Transverse colon (tissue), 4 donors: ENCODE measurements around the gene CSF1R. TPM values are rescaled to one million over a fixed set of nuclear protein-coding genes. Genes with fewer than 3 reads are reported as not detected.

Source experiments
- DNase-seq: peaks from one replicate; pipeline ENCODE4 v3.0.0-alpha.2; 2019
- H3K27ac ChIP-seq, 4 donors: fragments of 200-600 bp; sonication (generic); 2 replicates each; pipeline ENCODE4 v1.5.1; 2016 to 2018; ENCODE audit warnings: inconsistent platforms in 4 of 4
- H3K27me3 ChIP-seq: fragments of 200-600 bp; sonication (generic); 2 replicates; pipeline ENCODE4 v1.5.1; 2017; ENCODE audit warnings: inconsistent platforms
- H3K36me3 ChIP-seq, 4 donors: fragments of 200-600 bp; sonication (generic); 2 replicates each; pipeline ENCODE4 v1.5.1; 2017 to 2019; ENCODE audit warnings: inconsistent platforms in 4 of 4
- H3K4me1 ChIP-seq, 4 donors: fragments of 200-600 bp; sonication (generic); 2 replicates each; pipeline ENCODE4 v1.5.1; 2017 to 2020; ENCODE audit warnings: inconsistent platforms in 4 of 4
- H3K4me3 ChIP-seq, 4 donors: fragments of 200-600 bp; sonication (generic); 1 replicate in 1 of 4; 2 replicates in 3 of 4; pipeline versions ENCODE4 v1.5.1 to v1.6.1; 2017 to 2019; ENCODE audit warnings: inconsistent platforms in 4 of 4
- H3K9me3 ChIP-seq, 2 donors: fragments of 200-600 bp; sonication (generic); 2 replicates each; pipeline ENCODE4 v1.5.1; 2017 to 2019; ENCODE audit warnings: inconsistent platforms in 2 of 2
- EP300 ChIP-seq: sonication (generic); formaldehyde crosslinking; IDR thresholded peaks from one replicate; pipeline ENCODE4 v1.6.1; 2017; ENCODE audit warnings: antibody characterized with exemption, low read depth
- POLR2A ChIP-seq: fragments of 450-650 bp; IDR thresholded peaks from one replicate; pipeline ENCODE4 v1.6.1; 2016; ENCODE audit warnings: antibody characterized with exemption, mild to moderate bottlenecking, moderate library complexity
- POLR2AphosphoS5 ChIP-seq, 3 donors: sonication (generic); formaldehyde crosslinking; IDR thresholded peaks; one replicate each; pipeline ENCODE4 v1.6.1; 2016; ENCODE audit warnings: antibody characterized with exemption in 3 of 3
- WGBS, 2 donors: methylation state at CpG; one replicate each; pipeline ENCODE4 v1.1.5; 2018; ENCODE audit warnings: low coverage in 1 of 2; 5-methylcytosine and 5-hydroxymethylcytosine counted together
- in situ Hi-C, 4 donors: fragments of 200-750 bp; cut with MboI; loops; one replicate each; pipeline versions ENCODE4 v1.15.0 to v1.15.1; 2017; ENCODE audit warnings: low sequenced_read_pairs in 3 of 4, low pct_ligation_motif_present in 1 of 4, low pct_unique_long_range_greater_than_20kb in 1 of 4
- intact Hi-C: fragments of 100-400 bp; cut with DNase I; formaldehyde crosslinking; loops from one replicate; pipeline ENCODE4 v1.15.1; 2023; ENCODE audit warnings: low total_unique reads
- total RNA-seq, 4 donors: library from RNA; depleted of rRNA; stranded (reverse); fragments of >200 nt; gene quantifications; one replicate each; pipeline ENCODE4 v1.1.0, GENCODE V29; 2016
- TF ChIP-seq, protein P1 (sequence below), 5 experiments: fragments of 200-600 bp in 3 of 5; fragments of 450-650 bp in 2 of 5; sonication (generic) in 3 of 5; IDR thresholded peaks; 1 replicate in 2 of 5; 2 replicates in 3 of 5; pipeline ENCODE4 v1.5.1; 2016 to 2017; ENCODE audit warnings: antibody characterized with exemption in 5 of 5, inconsistent platforms in 3 of 5, mild to moderate bottlenecking in 2 of 5, moderate library complexity in 1 of 5

The CSF1R gene
- 10 to 100 TPM in 3 of 4 donors, under 1 TPM in 1; 0.60 to 38.9 (median 14.7) TPM for total RNA-seq

DNA sequence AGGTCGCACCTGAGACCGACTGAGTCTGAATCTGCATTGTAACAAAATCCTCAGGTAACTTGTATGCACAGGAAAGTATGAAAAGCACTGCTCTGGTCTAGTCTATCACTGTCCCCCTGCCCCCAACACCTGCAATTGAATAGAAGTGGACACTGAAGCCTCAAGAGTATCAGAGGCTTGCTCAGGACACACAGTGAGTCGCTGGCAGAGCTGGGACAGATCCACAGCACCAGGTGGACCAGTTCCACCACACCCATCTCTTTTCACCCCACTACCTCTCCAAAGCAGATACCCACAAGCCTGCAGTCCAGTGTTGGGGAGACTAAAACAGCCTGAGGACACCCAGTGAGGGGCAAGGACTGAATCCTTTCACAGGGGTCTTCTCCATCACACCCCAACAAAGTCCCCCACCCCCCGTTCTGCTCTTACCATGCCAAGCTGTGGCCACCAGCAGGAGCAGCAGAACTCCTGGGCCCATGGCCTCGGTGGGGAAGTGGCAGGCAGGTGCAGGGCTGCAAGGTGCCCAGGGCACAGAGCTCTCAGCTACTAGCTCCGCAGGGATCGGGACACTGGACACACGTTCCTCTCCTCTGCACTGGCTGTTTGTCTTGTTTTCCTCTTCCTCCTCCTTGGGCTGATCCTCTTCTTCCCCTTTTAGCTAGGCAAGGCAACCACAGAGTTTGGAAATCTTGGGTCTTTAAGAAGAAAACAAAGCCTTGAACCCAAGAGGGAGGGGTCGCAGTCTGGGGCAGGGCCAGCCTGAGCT is at the start of gene CSF1R:
Gene CSF1R, minus strand, starts transcription at position 605 of the 766 bp plus-strand sequence. Its CDS starts 127 bp downstream, at position 478.
- DNase-seq: no peak
- Histone ChIP-seq H3K36me3 (no peaks in the 10 kb centered on the region), H3K27ac (peak within 1 kb of the TSS in 3 of 4 donors; percentile 16 to 38 (median 30)), H3K4me1 (no peaks in the 10 kb centered on the region), H3K27me3 (no peaks in the 10 kb centered on the region), H3K9me3 (no peaks in the 10 kb centered on the region), H3K4me3 (peak within 1 kb of the TSS in 2 of 4 donors; percentile 1 to 2)
- 80% methylated on average over 9 of the region's 9 CpGs; no CpG with 5 or more reads in 1 of the 2 donors for WGBS, 2 donors
- in situ Hi-C loops (no loop called here), intact Hi-C loops (no loop called here)
- TF ChIP-seq POLR2A: no peak
- TF ChIP-seq EP300: no peak
- TF ChIP-seq POLR2AphosphoS5 (IDR thresholded peaks at IDR 0.05): peak in 1 of 3 donors; percentile 33
- TF ChIP-seq, protein P1, sequence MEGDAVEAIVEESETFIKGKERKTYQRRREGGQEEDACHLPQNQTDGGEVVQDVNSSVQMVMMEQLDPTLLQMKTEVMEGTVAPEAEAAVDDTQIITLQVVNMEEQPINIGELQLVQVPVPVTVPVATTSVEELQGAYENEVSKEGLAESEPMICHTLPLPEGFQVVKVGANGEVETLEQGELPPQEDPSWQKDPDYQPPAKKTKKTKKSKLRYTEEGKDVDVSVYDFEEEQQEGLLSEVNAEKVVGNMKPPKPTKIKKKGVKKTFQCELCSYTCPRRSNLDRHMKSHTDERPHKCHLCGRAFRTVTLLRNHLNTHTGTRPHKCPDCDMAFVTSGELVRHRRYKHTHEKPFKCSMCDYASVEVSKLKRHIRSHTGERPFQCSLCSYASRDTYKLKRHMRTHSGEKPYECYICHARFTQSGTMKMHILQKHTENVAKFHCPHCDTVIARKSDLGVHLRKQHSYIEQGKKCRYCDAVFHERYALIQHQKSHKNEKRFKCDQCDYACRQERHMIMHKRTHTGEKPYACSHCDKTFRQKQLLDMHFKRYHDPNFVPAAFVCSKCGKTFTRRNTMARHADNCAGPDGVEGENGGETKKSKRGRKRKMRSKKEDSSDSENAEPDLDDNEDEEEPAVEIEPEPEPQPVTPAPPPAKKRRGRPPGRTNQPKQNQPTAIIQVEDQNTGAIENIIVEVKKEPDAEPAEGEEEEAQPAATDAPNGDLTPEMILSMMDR (IDR thresholded peaks at IDR 0.05): no peak

DNA sequence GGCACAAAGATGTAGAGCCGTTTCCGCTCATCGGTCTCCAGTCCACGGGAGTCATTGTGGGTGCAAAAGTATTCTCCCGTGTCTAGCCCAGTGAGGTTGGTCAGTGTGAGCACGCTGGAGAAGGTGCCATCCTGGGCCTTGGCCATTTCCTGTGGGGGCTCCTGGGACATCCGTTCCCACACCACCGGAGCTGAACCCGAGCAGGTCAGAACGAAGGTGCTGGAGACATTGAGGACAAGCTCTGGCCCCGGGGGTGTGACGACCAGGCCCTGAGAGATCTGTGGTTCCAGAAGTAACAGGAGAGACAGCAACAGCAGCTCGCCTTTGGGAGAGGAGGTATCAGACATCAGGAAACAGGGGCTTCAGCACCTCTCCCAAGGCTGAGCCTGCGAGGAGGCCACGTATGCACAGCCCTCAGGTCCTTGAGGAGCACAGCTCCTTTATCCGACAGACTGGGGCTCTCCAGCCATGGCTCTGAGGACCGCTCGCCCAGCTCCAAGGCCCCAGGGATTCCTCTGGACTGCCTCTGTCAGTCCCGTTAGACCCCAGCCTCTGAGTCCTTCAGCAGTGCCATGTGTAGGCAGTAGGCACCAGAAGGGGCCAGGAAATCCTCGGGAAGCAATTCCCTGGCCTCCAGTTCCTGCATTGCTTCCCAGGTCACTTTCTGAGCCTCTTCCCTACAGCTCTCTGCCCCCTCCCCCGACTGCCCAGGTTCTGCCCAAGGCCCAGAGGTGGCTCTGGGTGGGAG is 49.4 kb upstream of the CSF1R start:
- Histone ChIP-seq H3K27me3 (no peaks in the 10 kb centered on the region), H3K27ac (peak overlapping the region in 2 of 4 donors; percentile 20 to 89), H3K36me3 (no peaks in the 10 kb centered on the region), H3K4me3 (no peak overlapping the region), H3K4me1 (peaks cover 26 to 51% (median 37%) of the 10 kb centered on the region in 4 donors), H3K9me3 (no peaks in the 10 kb centered on the region)
- TF ChIP-seq POLR2AphosphoS5 (IDR thresholded peaks at IDR 0.05): no peak
- TF ChIP-seq EP300: no peak
- TF ChIP-seq, protein P1 (IDR thresholded peaks at IDR 0.05): no peak
- no peak for TF ChIP-seq POLR2A
- intact Hi-C loops (no loop called here), in situ Hi-C loops (loop anchor here in 2 of 4 donors (25.0 kb wide), 1 partner anchor 302 kb away; the partner anchor contains the start of gene RPS14 (in 2 of the 2))
- 77% methylated on average over 21 of the region's 21 CpGs; no CpG with 5 or more reads in 1 of the 2 donors for WGBS, 2 donors
- no peak for DNase-seq

DNA sequence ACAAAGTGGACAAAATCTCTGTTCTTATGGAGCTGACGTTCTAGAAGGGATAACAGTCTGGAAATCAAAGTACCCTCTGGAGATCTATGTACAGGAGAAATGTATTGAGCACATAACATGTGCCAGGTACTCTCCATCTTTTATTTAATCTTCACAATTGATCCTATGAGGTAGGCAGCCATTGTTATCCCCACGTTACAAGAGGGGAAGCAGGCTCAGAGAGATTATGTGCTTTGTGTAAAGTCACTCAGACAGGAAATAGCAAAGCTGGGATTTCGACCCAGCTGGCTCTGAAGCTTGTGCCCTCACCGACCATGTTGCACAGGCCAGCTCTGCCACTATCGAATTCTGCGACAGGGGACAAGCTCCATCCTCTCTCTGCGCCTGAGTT is 47.8 kb upstream of the CSF1R start:
- H3K4me1 ChIP-seq: peaks cover 16 to 44% (median 35%) of the 10 kb centered on the region in 4 donors
- intact Hi-C loops (no loop called here), in situ Hi-C loops (loop anchor here in 2 of 4 donors (25.0 kb wide), 1 partner anchor 303 kb away; the partner anchor contains the start of gene RPS14 (in 2 of the 2))

More for the DNA sequence above, 47.8 kb upstream of the CSF1R start:
- Histone ChIP-seq H3K9me3 (no peaks in the 10 kb centered on the region), H3K27me3 (no peaks in the 10 kb centered on the region), H3K36me3 (no peaks in the 10 kb centered on the region), H3K27ac (peak overlapping the region in 1 of 4 donors; percentile 41), H3K4me3 (no peak overlapping the region)
- TF ChIP-seq, protein P1 (IDR thresholded peaks at IDR 0.05): no peak
- TF ChIP-seq POLR2AphosphoS5 (IDR thresholded peaks at IDR 0.05) (no peak), POLR2A (no peak), EP300 (no peak)
- DNase-seq: no peak
- WGBS, 2 donors: 68 to 74% methylated on average over 4 to 7 of the region's 7 CpGs
